CD14-positive monocyte (primary cell): ENCODE results near the gene MRRF. TPM values are rescaled to one million over a fixed set of nuclear protein-coding genes. Genes with fewer than 3 reads are reported as not detected.

ENCODE experiments used
- DNase-seq, 3 donors: peaks; one replicate each; pipeline ENCODE4 v3.0.0-alpha.2; 2011 to 2022
- H2AFZ ChIP-seq: 2 replicates; pipeline ENCODE4 v1.6.0; 2012; ENCODE audit warnings: mild to moderate bottlenecking, low read depth, low read length, inconsistent platforms; ENCODE audit not compliant: insufficient read depth, poor library complexity, severe bottlenecking
- H3K27ac ChIP-seq, 2 donors: 1 replicate in 1 of 2; 2 replicates in 1 of 2; pipeline ENCODE4 v1.5.1; 2012 to 2013; ENCODE audit warnings: low read length in 2 of 2, control low read depth in 1 of 2, inconsistent platforms in 1 of 2, low read depth in 1 of 2, mild to moderate bottlenecking in 1 of 2
- H3K27me3 ChIP-seq, 2 donors: one replicate each; pipeline versions ENCODE4 v1.6.0 to v1.6.1; 2011 to 2013; ENCODE audit warnings: low read length in 2 of 2; ENCODE audit not compliant: control insufficient read depth in 2 of 2, insufficient read depth in 2 of 2
- H3K36me3 ChIP-seq, 2 donors: replicated peaks in 1 of 2; 1 replicate in 1 of 2; 2 replicates in 1 of 2; pipeline versions ENCODE4 v1.5.1 to v1.6.1; 2012 to 2013; ENCODE audit warnings: low read length in 2 of 2, control low read depth in 1 of 2, inconsistent platforms in 1 of 2, mild to moderate bottlenecking in 1 of 2; ENCODE audit not compliant: insufficient read depth in 2 of 2, control insufficient read depth in 1 of 2
- H3K4me1 ChIP-seq, 2 donors: 1 replicate in 1 of 2; 2 replicates in 1 of 2; pipeline versions ENCODE4 v1.5.1 to v1.6.1; 2012 to 2013; ENCODE audit warnings: low read length in 2 of 2, control low read depth in 1 of 2, inconsistent platforms in 1 of 2, mild to moderate bottlenecking in 1 of 2, moderate library complexity in 1 of 2; ENCODE audit not compliant: insufficient read depth in 2 of 2, control insufficient read depth in 1 of 2
- H3K4me2 ChIP-seq: replicated peaks from 2 replicates; pipeline ENCODE3; 2012; ENCODE audit warnings: low read length, moderate library complexity, mild to moderate bottlenecking; ENCODE audit not compliant: poor library complexity, severe bottlenecking; ENCODE audit errors: extremely low read depth
- H3K4me3 ChIP-seq, 3 experiments: fragments of 200-600 bp in 1 of 3; sonication (generic) in 1 of 3; replicated peaks in 1 of 3; 1 replicate in 2 of 3; 2 replicates in 1 of 3; pipeline ENCODE4 v1.5.1; 2011 to 2013; ENCODE audit warnings: low read length in 3 of 3, mild to moderate bottlenecking in 3 of 3, control low read depth in 2 of 3, low read depth in 2 of 3, inconsistent platforms in 1 of 3, moderate library complexity in 1 of 3
- H3K79me2 ChIP-seq: 2 replicates; pipeline ENCODE4 v1.6.0; 2012; ENCODE audit warnings: mild to moderate bottlenecking, control low read depth, inconsistent platforms, low read length, moderate library complexity; ENCODE audit not compliant: insufficient read depth
- H3K9ac ChIP-seq: 2 replicates; pipeline ENCODE4 v1.6.0; 2017; ENCODE audit warnings: low read length, mild to moderate bottlenecking; ENCODE audit not compliant: insufficient read depth, poor library complexity, severe bottlenecking
- H3K9me3 ChIP-seq, 2 donors: replicated peaks in 1 of 2; 1 replicate in 1 of 2; 2 replicates in 1 of 2; pipeline versions ENCODE4 v1.5.1 to v1.6.1; 2012 to 2013; ENCODE audit warnings: low read length in 2 of 2, control low read depth in 1 of 2; ENCODE audit not compliant: control insufficient read depth in 1 of 2, insufficient read depth in 1 of 2
- H4K20me1 ChIP-seq: 2 replicates; pipeline ENCODE4 v1.6.0; 2012; ENCODE audit warnings: mild to moderate bottlenecking, low read length, control low read depth, moderate library complexity; ENCODE audit not compliant: insufficient read depth
- H3K27ac Mint-ChIP-seq, 7 donors: one replicate each; pipeline ENCODE4 v1.8.0; 2020; ENCODE audit warnings: mild to moderate bottlenecking in 7 of 7, mixed read lengths in 7 of 7, moderate library complexity in 6 of 7, inconsistent platforms in 2 of 7
- H3K27me3 Mint-ChIP-seq, 3 donors: one replicate each; pipeline ENCODE4 v1.8.0; 2021 to 2022; ENCODE audit warnings: low read depth in 3 of 3, mild to moderate bottlenecking in 3 of 3, mixed read lengths in 3 of 3, moderate library complexity in 3 of 3, inconsistent platforms in 1 of 3
- H3K36me3 Mint-ChIP-seq, 2 donors: one replicate each; pipeline ENCODE4 v1.8.0; 2020; ENCODE audit warnings: mixed read lengths in 2 of 2, inconsistent platforms in 1 of 2, mild to moderate bottlenecking in 1 of 2
- H3K4me1 Mint-ChIP-seq: one replicate; pipeline ENCODE4 v1.8.0; 2020; ENCODE audit warnings: mild to moderate bottlenecking, mixed read lengths
- H3K4me3 Mint-ChIP-seq, 2 donors: one replicate each; pipeline ENCODE4 v1.8.0; 2020; ENCODE audit warnings: mild to moderate bottlenecking in 2 of 2, mixed read lengths in 2 of 2, moderate library complexity in 1 of 2
- H3K9me3 Mint-ChIP-seq, 7 donors: one replicate each; pipeline ENCODE4 v1.8.0; 2020 to 2022; ENCODE audit warnings: mixed read lengths in 7 of 7, mild to moderate bottlenecking in 6 of 7, moderate library complexity in 6 of 7, inconsistent platforms in 2 of 7
- CTCF ChIP-seq: fragments of 200-600 bp; IDR thresholded peaks from one replicate; pipeline ENCODE4 v1.8.0; 2022; ENCODE audit warnings: antibody characterized with exemption, mild to moderate bottlenecking
- WGBS: methylation state at CpG from one replicate; pipeline ENCODE4 v1.1.5; 2013; ENCODE audit warnings: missing lambda C conversion rate; ENCODE audit not compliant: insufficient coverage; 5-methylcytosine and 5-hydroxymethylcytosine counted together
- intact Hi-C, 2 donors: fragments of 100-400 bp; cut with micrococcal nuclease; formaldehyde crosslinking; loops; one replicate each; pipeline versions ENCODE4 v1.15.0 to v1.15.1; 2023
- polyA plus RNA-seq, 3 donors: library from polyadenylated mRNA; depleted of rRNA in 1 of 3; unstranded in 2 of 3; stranded (reverse) in 1 of 3; fragments of 300-500 nt in 2 of 3; fragments of >200 nt in 1 of 3; fragmentation: Illumina TruSeq in 2 of 3; gene quantifications; 1 replicate in 2 of 3; 2 replicates in 1 of 3; pipeline ENCODE4 v1.2.3, GENCODE V29; 2012 to 2021

MRRF gene
- polyA plus RNA-seq, 3 donors, result 16.0 to 34.4 (median 16.2) TPM

- Mint-ChIP-seq H3K4me3 (peak overlapping the region in 1 of 2 donors; percentile 74), H3K9me3 (peaks cover 0 to 16% (median 7%) of the 10 kb centered on the region in 7 donors), H3K27me3 (peaks cover 47 to 67% (median 57%) of the 10 kb centered on the region in 3 donors), H3K4me1 (peaks cover 19% of the 10 kb centered on the region), H3K36me3 (no peaks in the 10 kb centered on the region), H3K27ac (no peak overlapping the region)
- no peak overlapping the region for H3K9ac ChIP-seq
- H2AFZ ChIP-seq, result no peak overlapping the region
- TF ChIP-seq CTCF, result no peak
- H4K20me1 ChIP-seq, result no peaks in the 10 kb centered on the region
- 93% methylated on average over 50 of the region's 51 CpGs for WGBS
- H3K9me3 ChIP-seq, result peaks cover 0 to 24% of the 10 kb centered on the region in 2 donors
- no peak for DNase-seq
- no peak overlapping the region for H3K4me2 ChIP-seq
- peaks cover 0 to 6% of the 10 kb centered on the region in 2 donors for H3K4me1 ChIP-seq
- H3K79me2 ChIP-seq, result no peaks in the 10 kb centered on the region
- no peak overlapping the region for H3K27ac ChIP-seq
- H3K4me3 ChIP-seq, result no peak overlapping the region
- H3K36me3 ChIP-seq, result no peaks in the 10 kb centered on the region
- intact Hi-C loops, result no loop called here
- H3K27me3 ChIP-seq, result peaks cover 37 to 65% of the 10 kb centered on the region in 2 donors
Measured at GRCh38 chr9:122225312-122226141, 39.2 kb upstream of the MRRF start.

GRCh38 chr9:122226142-122226757, 38.4 kb upstream of the MRRF start:
- H3K27ac Mint-ChIP-seq, result no peak overlapping the region
- H3K4me3 ChIP-seq, result no peak overlapping the region
- no peak overlapping the region for H3K4me2 ChIP-seq
- peaks cover 38 to 65% of the 10 kb centered on the region in 2 donors for H3K27me3 ChIP-seq
- H3K4me1 ChIP-seq, result peaks cover 0 to 6% of the 10 kb centered on the region in 2 donors
- DNase-seq, result no peak
- H4K20me1 ChIP-seq, result no peaks in the 10 kb centered on the region
- TF ChIP-seq CTCF, result no peak
- H3K4me1 Mint-ChIP-seq, result peaks cover 18% of the 10 kb centered on the region
- peaks cover 0 to 16% (median 7%) of the 10 kb centered on the region in 7 donors for H3K9me3 Mint-ChIP-seq
- H3K79me2 ChIP-seq, result no peaks in the 10 kb centered on the region
- no peak overlapping the region for H2AFZ ChIP-seq
- intact Hi-C loops, result no loop called here
- H3K9me3 ChIP-seq, result peaks cover 0 to 17% of the 10 kb centered on the region in 2 donors
- WGBS, result 89% methylated on average over 51 of the region's 51 CpGs
- H3K27ac ChIP-seq, result no peak overlapping the region
- peak overlapping the region in 1 of 2 donors; percentile 76 for H3K4me3 Mint-ChIP-seq
- H3K27me3 Mint-ChIP-seq, result peaks cover 40 to 61% (median 49%) of the 10 kb centered on the region in 3 donors
- no peaks in the 10 kb centered on the region for H3K36me3 ChIP-seq
- no peak overlapping the region for H3K9ac ChIP-seq
- no peaks in the 10 kb centered on the region for H3K36me3 Mint-ChIP-seq
